HPDE6-E6E7 (cell line): ENCODE measurements around the gene HHIPL2.
"Not testable (repeated sequence)": the region's sequence is repeated elsewhere in the genome, so short reads cannot be mapped to it uniquely, and the experiment has no call there.

Experiments
- DNase-seq: peaks from one replicate; pipeline ENCODE4 v3.0.0; 2011; ENCODE audit warnings: missing footprints; ENCODE audit errors: extremely low spot score

Gene HHIPL2

DNA sequence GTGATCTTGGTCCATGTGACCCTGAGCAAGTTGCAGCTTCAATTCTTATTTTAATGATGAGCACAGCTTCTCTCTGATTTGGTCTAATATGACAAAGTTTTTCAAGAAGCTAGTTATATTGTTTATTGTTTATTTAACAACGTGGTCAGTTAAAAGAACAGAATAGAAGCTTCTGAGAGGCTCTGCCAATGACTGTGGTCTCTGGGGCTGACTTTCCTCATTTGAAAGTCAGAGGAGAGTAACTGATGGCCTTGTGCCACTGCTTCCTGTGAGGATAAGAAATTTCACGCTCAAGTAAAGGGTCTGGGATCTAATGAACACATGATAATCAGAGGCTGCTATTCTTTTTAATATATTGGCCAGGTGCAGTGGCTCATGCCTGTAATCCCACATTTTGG lies 7.3 kb downstream of the HHIPL2 start:
- DNase-seq: no peak

DNA sequence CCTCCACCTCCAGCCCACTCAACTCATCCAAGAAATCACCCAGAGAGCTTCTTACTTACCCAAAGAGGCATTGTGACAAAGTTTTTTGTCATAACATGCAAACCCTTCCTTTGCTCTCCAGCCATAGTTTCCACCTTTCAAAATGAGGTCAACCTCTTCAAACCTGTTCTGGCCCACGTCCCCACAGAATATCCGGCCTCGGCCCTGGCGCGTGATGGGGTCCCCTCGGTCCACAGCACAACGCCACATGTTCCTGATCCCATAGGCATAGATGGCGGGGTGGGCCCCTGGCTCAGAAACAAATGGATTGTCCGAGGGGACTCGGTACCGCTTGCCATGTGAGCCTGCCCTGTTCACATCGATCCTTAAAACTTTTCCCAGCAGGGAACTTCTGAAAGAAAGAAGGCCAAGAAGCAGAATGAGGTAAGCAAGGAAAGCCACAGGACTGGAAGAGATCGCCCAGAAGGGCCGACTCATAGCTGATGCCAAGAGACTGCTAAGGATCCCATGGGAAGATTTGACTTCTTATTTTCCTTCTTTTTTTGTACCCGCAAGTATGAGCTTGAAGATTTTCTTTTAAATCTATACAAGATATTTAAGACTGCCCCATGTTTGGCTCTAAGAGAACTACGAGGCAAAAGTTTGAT lies 7.8 kb downstream of the HHIPL2 start:
- no peak for DNase-seq

DNA sequence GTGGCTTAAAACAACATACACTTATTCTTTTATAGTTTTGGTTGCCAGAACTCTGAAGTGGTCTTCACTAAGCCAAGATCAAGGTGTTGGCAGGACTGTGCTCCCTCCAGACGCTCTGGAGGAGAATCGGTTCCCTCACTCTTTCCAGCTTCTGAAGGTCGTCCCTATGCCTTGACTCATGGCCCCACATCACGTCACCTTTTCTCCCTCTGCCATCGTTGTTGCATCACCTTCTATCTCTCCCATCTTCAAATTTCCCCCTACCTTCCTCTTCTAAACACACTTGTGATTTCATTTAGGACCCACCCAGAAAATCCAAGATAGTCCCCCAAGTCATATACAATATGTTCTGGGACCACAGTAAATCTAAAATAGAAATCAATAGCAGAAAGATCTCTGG lies 12.4 kb downstream of the HHIPL2 start:
- no peak for DNase-seq

DNA sequence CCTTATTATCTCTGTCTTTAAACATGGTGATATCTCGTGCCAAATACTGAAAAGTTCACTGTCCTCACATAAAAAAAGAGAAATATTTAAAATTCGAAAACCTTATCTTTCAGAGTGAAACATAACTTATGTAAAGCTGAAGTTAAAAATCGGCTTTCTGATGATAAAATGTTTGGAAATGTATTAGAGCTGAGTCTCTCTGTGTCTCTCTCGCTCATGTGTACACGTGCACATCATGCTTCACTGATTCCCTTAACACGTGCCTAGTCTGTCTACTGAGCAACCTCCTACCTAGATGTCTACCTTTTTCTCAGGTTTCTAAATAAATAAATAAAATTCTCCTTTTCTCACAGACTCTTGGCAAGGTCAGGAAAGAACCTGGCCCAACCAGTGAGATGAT lies 17.1 kb downstream of the HHIPL2 start:
- DNase-seq: no peak

DNA sequence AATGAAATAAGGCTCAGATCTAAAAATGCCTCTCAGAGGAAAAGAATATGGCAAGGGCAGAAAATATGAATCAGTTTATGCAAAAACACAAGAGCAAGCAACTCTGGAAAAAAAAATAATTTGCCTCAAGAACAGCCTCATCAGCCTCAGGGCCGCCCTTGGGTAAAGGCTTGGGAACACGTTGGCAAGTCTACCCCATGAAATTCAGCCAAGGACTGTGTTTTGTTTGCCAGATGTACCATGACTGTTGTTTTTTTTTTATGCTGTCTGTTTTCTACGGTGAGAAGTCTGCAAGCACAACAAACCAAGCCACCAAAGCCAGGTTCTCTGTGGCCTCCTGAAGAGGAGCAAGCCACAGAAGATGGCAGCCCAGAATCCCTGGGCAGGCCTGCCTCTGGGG lies 18.0 kb downstream of the HHIPL2 start:
- no peak for DNase-seq

DNA sequence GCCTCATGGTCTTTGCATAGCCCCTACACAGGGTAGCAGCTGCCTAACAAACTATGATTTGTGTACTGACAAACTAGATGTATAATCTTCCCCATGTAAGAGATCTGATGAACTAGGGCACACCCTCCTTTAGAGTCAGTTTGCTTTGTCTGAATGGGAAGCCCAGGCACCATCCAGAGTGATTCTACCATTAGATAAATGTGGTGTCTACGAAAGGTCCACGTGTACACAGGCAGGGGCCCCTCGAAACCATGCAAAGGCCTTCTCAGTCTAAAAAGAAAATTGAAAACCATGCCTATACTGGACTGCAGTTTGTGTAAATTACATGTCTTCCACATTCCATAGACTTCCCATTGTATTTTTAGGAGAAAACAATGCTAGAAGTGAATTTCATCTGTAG lies 18.7 kb downstream of the HHIPL2 start:
- no peak for DNase-seq

DNA sequence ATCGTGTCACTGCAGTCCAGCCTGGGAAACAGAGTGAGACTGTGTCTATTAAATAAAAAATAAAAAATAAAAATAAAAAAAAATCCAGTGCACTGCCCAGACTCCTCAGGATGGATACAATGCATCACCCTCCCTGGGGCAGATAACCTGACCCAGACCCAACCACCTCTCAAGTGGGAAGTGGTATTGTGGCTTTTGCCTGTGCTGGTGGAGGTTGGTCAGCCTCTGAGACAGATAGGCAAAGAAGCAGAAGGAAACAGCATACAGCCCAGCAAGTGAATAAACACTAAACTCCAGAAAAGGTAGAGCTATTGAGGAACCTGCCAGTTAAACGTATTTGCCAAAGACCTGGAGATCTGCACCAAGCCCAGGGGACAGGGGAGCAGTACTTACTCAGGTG lies 22.0 kb downstream of the HHIPL2 start:
- no peak for DNase-seq

DNA sequence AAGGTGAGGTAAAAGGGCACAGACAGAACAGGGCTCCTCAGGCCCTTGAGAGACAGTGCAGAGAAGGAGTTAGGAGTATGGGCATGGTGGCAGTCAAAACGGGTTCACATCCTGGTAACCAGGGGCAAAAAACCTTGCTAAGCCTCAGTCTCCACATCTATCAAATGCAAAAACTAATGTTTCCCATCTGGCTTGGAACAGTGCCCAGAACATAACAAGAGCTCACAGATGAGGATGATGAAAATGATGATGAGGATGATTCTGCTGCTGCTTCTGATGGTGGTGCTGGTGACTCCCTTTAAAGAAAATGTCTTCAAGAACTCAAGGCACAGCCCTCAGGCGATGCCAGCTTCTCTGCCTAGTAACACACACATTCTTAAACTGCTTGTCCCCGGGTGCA lies 24.1 kb downstream of the HHIPL2 start:
- DNase-seq: no peak

DNA sequence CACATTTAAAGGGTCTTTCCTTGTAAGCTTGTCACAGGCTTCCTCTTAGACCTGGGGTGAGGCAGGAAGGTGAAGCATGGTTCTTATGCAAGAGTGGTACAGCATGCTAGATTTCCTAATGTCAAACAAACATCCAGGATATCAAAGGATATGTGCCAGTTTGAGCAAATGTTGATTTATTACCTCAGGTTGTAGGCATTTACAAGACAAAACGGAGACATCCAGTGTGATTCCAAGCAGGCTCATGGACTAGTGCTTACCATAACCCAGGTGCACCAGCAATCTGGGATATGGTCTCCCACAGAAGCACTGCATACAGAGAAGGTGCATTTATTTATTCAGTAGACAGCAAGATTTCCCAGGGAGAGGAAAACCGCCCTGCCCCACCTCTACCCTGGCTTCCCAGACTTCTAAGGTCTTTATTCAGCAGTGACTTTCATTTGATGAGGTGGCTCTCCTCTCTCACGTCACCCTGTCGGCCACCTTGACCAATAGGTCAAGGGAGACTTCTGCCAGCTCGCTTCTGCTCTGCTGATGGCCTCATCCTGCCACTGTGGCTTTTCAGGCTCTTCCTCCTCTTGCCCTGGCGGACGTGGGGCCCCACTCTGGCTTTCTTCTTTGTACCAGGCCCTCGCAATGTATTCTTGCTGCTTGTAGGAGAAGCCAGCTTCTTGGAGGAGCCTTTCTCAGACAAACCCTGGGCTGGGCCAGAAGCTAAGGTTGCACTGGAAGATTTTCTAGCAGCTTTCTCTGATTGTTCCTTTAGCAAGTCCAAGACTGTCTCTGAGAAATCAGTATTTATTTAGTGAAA lies 25.6 kb downstream of the HHIPL2 start:
- DNase-seq: no peak

DNA sequence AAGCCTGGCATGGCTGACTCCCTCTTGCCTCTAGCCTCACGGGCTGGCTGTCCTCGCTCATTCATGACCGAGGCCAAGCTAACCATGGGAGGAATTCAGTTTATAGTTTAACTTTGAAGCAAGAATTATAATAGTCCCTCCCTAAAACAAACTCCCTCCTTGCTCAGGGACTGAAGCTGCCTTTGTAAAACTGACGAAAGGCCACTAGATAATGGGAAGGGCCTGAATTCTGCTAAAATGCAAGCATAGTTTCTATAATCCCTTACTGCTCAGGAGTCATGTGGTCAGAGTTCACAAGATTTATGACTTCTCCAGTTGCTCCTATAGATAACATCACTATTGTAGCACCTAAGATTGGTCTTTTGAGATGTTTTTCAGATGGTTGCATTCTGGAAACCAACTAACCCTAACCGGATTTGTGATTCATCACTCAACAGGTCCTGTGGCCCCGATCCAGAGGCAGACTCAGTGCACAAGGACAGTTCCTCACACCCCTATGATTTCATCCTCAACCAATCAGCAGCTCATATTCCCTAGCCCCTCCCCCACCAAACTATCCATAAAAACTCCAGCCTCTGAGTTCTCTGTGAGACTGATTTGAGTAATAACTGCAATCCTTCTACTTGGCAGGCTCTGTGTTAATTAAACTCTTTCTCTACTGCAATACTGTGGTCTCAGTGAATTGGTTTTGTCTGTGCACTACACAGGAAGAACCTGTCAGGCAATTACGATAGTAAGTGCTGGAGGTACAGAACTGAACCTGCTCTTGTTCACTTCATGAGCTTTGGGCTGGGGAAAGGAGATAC lies 26.4 kb downstream of the HHIPL2 start:
- no peak for DNase-seq

DNA sequence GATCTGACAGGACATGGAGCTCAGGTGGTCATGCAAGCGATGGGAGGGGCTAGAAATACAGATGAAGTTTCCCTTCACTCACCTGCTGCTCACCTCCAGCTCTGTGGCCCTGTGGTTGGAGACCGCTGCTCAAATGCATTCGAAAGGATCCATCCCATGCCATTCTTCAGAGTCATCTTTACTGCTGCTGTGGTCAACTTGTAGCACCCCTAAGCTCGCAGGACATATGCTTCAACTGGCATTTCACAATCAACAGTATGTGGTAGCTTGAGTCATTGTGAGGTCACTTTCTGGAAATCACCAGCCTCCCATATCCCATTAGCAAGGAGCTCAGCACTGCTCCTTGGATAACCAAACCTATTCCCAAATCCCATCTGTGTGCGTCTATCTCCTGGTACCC lies 58.4 kb downstream of the HHIPL2 start:
- not testable (repeated sequence) for DNase-seq

DNA sequence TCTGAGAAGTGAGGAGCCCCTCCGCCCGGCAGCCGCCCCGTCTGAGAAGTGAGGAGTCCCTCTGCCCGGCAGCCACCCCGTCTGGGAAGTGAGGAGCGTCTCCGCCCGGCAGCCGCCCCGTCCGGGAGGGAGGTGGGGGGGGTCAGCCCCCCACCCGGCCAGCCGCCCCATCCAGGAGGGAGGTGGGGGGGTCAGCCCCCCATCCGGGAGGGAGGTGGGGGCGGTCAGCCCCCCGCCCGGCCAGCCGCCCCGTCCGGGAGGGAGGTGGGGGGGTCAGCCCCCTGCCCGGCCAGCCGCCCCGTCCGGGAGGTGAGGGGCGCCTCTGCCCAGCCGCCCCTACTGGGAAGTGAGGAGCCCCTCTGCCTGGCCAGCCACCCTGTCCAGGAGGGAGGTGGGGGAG lies 60.1 kb downstream of the HHIPL2 start:
- not testable (repeated sequence) for DNase-seq

DNA sequence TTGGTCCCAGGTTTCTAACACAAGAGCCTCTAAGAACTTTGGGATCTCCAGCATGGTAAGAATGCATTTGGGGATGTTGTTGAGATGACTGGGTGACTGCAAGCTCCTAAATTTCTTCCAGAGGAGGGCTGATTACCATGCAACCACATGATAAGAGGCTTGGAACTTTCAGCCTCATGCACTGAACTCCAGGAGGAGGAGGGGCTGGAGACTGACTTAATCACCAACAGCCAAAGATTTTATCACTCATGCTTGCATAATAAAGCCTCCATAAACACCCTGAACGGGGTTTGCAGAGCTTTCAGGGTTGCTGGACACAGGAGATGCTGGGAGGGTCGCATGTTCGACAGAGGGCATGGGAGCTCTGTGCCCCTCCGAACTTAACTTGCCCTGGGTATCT lies 63.9 kb downstream of the HHIPL2 start:
- not testable (repeated sequence) for DNase-seq

DNA sequence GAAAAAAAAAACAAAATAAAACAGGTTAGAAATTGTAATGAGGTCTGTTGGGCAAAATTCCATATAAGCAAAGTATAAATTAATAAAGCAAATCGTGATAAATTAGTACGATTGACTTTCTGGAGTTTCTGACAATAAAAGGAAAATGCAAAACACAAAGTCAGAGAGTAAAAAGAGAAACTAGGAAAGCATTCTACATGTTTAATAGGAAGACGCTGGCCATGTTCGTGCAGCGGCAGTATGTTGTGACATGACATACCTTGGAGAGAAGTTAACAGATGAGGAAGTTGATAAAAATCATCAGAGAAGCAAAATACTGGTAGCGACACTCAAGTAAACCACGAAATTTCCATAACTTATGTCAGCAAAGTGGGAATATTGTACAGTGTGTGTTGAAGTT lies 68.3 kb downstream of the HHIPL2 start:
- not testable (repeated sequence) for DNase-seq

DNA sequence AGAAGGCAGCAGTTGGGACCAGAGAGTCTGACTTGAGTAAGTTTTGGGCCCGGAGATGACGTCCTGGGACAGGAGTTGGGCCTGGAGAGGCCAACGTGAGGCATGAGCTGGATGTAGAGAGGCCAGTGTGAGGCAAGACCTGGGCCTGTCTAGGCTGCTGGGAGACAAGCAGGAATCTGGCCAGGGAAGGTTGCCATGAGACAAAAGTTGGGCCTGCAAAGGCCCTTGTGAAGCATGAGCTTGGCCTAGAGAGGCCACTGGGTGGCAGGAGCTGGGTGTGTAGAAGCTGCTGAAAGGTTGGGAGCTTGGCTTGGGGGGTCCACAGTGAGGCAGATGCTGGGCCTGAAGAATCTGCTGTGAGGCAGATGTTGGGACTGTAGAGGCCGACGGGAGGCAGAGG lies 71.5 kb downstream of the HHIPL2 start:
- DNase-seq: not testable (repeated sequence)

DNA sequence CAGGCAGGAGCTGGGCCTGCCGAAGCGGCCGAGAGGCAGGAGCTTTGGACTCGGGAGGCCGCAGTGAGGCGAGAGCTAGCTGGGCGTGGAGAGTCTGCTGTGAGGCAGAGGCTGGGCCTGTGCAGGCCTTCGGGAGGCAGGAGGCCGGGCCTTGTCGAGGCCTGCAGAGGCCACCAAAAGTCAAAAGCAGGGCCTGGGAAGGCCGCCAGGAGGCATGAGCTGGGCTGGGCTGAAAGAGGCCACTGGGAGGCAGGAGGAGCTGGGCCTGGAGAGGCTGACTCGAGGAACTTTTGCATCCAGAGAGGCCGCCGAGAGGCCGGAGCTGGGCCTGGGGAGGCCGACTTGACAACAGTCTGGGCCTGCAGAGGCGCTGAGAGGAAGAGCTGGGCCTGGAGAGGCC lies 74.2 kb downstream of the HHIPL2 start:
- not testable (repeated sequence) for DNase-seq

DNA sequence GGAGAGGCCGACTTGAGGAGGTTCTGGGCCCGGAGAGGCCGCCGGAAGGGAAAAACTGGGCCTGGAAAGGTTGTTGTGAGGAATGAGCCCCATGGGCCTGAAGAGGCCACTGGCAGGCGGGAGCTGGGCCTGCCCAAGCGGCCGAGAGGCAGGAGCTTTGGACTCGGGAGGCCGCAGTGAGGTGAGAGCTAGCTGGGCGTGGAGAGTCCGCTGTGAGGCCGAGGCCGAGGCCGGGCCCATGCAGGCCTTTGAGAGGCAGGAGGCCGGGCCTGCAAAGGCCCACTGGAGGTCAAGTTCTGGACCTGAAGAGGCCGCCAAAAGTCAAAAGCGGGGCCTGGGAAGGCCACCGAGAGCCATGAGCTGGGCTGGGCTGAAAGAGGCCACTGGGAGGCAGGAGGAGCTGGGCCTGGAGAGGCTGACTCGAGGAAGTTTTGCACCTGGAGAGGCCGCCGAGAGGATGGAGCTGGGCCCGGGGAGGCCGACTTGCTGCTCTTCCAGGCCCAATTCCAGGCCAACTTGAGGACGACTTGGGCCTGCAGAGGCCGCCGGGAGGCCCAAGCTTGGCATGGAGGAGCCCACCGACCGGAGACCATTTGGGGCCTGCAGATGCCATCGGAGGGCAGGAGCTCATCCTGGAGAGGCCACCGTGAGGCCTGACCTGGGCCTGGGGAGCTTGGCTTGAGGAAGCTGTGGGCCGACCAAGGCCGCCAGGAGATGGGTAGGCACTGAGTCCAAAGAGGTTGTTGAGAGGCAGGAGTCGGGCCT lies 74.9 kb downstream of the HHIPL2 start:
- not testable (repeated sequence) for DNase-seq
